CD4-positive, alpha-beta T cell treated with Interleukin-4 for 1 hour (primary cell): Measurements from ENCODE around the gene KRTAP1-4.
"Not testable (repeated sequence)": the region's sequence is repeated elsewhere in the genome, so short reads cannot be mapped to it uniquely, and the experiment has no call there.

Experiments
- DNase-seq, 2 donors: peaks; one replicate each; pipeline ENCODE4 v3.0.0-alpha.2; 2020 to 2022

KRTAP1-4 gene

GRCh38 chr17:41002814-41003213, 27.2 kb downstream of the KRTAP1-4 start:
- DNase-seq: no peak

GRCh38 chr17:41001795-41002194, 28.2 kb downstream of the KRTAP1-4 start:
- no peak for DNase-seq

- DNase-seq: not testable (repeated sequence)
Observed at GRCh38 chr17:40999563-40999962, 30.4 kb downstream of the KRTAP1-4 start, which contains the start of gene KRTAP3-2. Gene KRTAP3-2 (minus strand): TSS chr17:40999906. CDS start chr17:40999853, 53 bp downstream.

GRCh38 chr17:40997361-40997760, 32.6 kb downstream of the KRTAP1-4 start:
- no peak for DNase-seq

GRCh38 chr17:40996829-40997228, 33.2 kb downstream of the KRTAP1-4 start:
- no peak for DNase-seq

- DNase-seq: no peak
Observed at GRCh38 chr17:40995116-40995515, 34.9 kb downstream of the KRTAP1-4 start.

GRCh38 chr17:40993839-40994238, 36.2 kb downstream of the KRTAP1-4 start, which contains the start of gene KRTAP3-3:
Gene KRTAP3-3 (minus strand): TSS chr17:40994164. CDS start chr17:40994097, 67 bp downstream.
- DNase-seq: no peak

GRCh38 chr17:40993084-40993483, 36.9 kb downstream of the KRTAP1-4 start:
- DNase-seq: no peak

- DNase-seq: no peak
Observed at GRCh38 chr17:40992666-40993065, 37.3 kb downstream of the KRTAP1-4 start.

GRCh38 chr17:40986920-40987319, 43.1 kb downstream of the KRTAP1-4 start:
- DNase-seq: no peak

- DNase-seq: no peak
Observed at GRCh38 chr17:40984226-40984625, 45.8 kb downstream of the KRTAP1-4 start, which contains the start of gene KRT40. Gene KRT40 (minus strand): TSS chr17:40984326. CDS start chr17:40984273, 53 bp downstream.

GRCh38 chr17:40981115-40981514, 48.9 kb downstream of the KRTAP1-4 start:
- no peak for DNase-seq

- no peak for DNase-seq
Observed at GRCh38 chr17:40980596-40980995, 49.4 kb downstream of the KRTAP1-4 start.

- DNase-seq: no peak
Observed at GRCh38 chr17:40980117-40980516, 49.9 kb downstream of the KRTAP1-4 start.
